HCT116 (cell line): ENCODE measurements around the gene DCUN1D1. TPM values are rescaled to one million over a fixed set of nuclear protein-coding genes. Genes with fewer than 3 reads are reported as not detected.

Experiments used
- ATAC-seq: fragments of 200-7000 bp; cut with Tn5 transposase; 2 replicates; pipeline ENCODE4 v1.9.1; 2020; ENCODE audit warnings: mild to moderate bottlenecking, moderate library complexity
- BruUV-seq: library from RNA; stranded (reverse); fragments of 400-500 nt; replicated peaks from 2 replicates; lab custom pipeline; 2021; lab: Mats Ljungman, UMichigan
- CTCF ChIA-PET: fragments of 300-600 bp; sonication (Branson Sonifier 250); formaldehyde crosslinking; loops from one replicate; lab custom pipeline; 2021; ENCODE audit warnings: antibody characterized with exemption; lab: Charles Lee
- POLR2A ChIA-PET: fragments of 300-600, 350-600 bp; sonication (Branson Sonifier 250); formaldehyde crosslinking; loops from one replicate; lab custom pipeline; 2021; ENCODE audit warnings: antibody characterized with exemption; lab: Charles Lee
- RAD21 ChIA-PET, 2 experiments: fragments of 300-600 bp; sonication (Branson Sonifier 250); formaldehyde crosslinking; loops; one replicate each; lab custom pipeline; 2023; ENCODE audit warnings: low total read pairs in 2 of 2; ENCODE audit not compliant: uncharacterized antibody in 2 of 2, unreplicated experiment in 2 of 2, low non-redundant PET in 1 of 2; lab: Charles Lee
- DNase-seq: peaks from one replicate; pipeline ENCODE4 v3.0.0-alpha.2; 2010; ENCODE audit warnings: low read depth, low spot score
- H2AFZ ChIP-seq: fragments of 200-600 bp; shearing (Covaris generic), sonication (generic); 2 replicates; pipeline ENCODE4 v1.6.1; 2017; ENCODE audit warnings: low read depth, mixed run types, mixed read lengths, antibody characterized with exemption, low read length; ENCODE audit not compliant: poor library complexity, severe bottlenecking
- H3K27ac ChIP-seq: 2 replicates; pipeline ENCODE4 v1.5.1; 2012; ENCODE audit warnings: low read depth, low read length
- H3K27me3 ChIP-seq: fragments of 200-600 bp; sonication (generic); 2 replicates; pipeline ENCODE4 v1.6.1; 2016; ENCODE audit warnings: mixed run types, low read length, mixed read lengths; ENCODE audit not compliant: insufficient read depth
- H3K36me3 ChIP-seq, 2 experiments: fragments of 200-500 bp in 1 of 2; fragments of 200-600 bp in 1 of 2; sonication (Bioruptor generic) in 1 of 2; sonication (generic) in 1 of 2; 2 replicates each; pipeline versions ENCODE4 v1.5.1 to v1.6.1; 2014 to 2016; ENCODE audit warnings: low read length in 2 of 2, inconsistent platforms in 1 of 2, mixed read lengths in 1 of 2, mixed run types in 1 of 2; ENCODE audit not compliant: insufficient read depth in 2 of 2, control insufficient read depth in 1 of 2
- H3K4me1 ChIP-seq, 2 experiments: fragments of 200-600 bp in 1 of 2; sonication (generic) in 1 of 2; 2 replicates each; pipeline versions ENCODE4 v1.5.1 to v1.6.1; 2012 to 2017; ENCODE audit warnings: low read length in 2 of 2, inconsistent platforms in 1 of 2, mild to moderate bottlenecking in 1 of 2, mixed read lengths in 1 of 2, mixed run types in 1 of 2, moderate library complexity in 1 of 2; ENCODE audit not compliant: insufficient read depth in 2 of 2, control insufficient read depth in 1 of 2
- H3K4me2 ChIP-seq: fragments of 200-600 bp; sonication (generic); 2 replicates; pipeline ENCODE4 v1.6.1; 2017; ENCODE audit warnings: mixed run types, low read length, mixed read lengths
- H3K4me3 ChIP-seq, 2 experiments: fragments of 200-600 bp in 1 of 2; sonication (generic) in 1 of 2; replicated peaks in 1 of 2; 2 replicates each; pipeline ENCODE4 v1.5.1; 2011 to 2016; ENCODE audit warnings: low read length in 2 of 2, control low read depth in 1 of 2, low read depth in 1 of 2, mild to moderate bottlenecking in 1 of 2, mixed read lengths in 1 of 2, mixed run types in 1 of 2
- H3K79me2 ChIP-seq: fragments of 200-600 bp; sonication (generic); 2 replicates; pipeline ENCODE4 v1.6.1; 2017; ENCODE audit warnings: mild to moderate bottlenecking, mixed run types, low read length, moderate library complexity, mixed read lengths; ENCODE audit not compliant: insufficient read depth
- H3K9ac ChIP-seq: fragments of 200-600 bp; sonication (generic); 2 replicates; pipeline ENCODE4 v1.6.1; 2016; ENCODE audit warnings: low read length, mixed read lengths
- H3K9me2 ChIP-seq: fragments of 200-600 bp; sonication (generic), shearing (Covaris generic); 2 replicates; pipeline ENCODE4 v1.6.1; 2017; ENCODE audit warnings: mixed run types, mild to moderate bottlenecking, moderate library complexity; ENCODE audit not compliant: insufficient read depth
- H3K9me3 ChIP-seq, 2 experiments: fragments of 200-500 bp in 1 of 2; fragments of 200-600 bp in 1 of 2; sonication (Bioruptor generic) in 1 of 2; sonication (generic) in 1 of 2; 2 replicates each; pipeline ENCODE4 v1.6.1; 2014 to 2017; ENCODE audit warnings: low read length in 2 of 2, mixed read lengths in 2 of 2, inconsistent platforms in 1 of 2, low read depth in 1 of 2, mild to moderate bottlenecking in 1 of 2, mixed run types in 1 of 2, moderate library complexity in 1 of 2; ENCODE audit not compliant: control insufficient read depth in 1 of 2, insufficient read depth in 1 of 2
- H4K20me1 ChIP-seq: fragments of 200-600 bp; sonication (generic), shearing (Covaris generic); 2 replicates; pipeline ENCODE4 v1.6.1; 2017; ENCODE audit warnings: mixed run types, mild to moderate bottlenecking, moderate library complexity; ENCODE audit not compliant: insufficient read depth
- ELF1 ChIP-seq: IDR thresholded peaks from 2 replicates; pipeline ENCODE4 v1.6.1; 2012; ENCODE audit warnings: low read depth, borderline replicate concordance
- EZH2phosphoT487 ChIP-seq: fragments of 200-600 bp; IDR thresholded peaks from 2 replicates; pipeline ENCODE4 v1.6.1; 2018; ENCODE audit warnings: antibody characterized with exemption, borderline replicate concordance
- FOSL1 ChIP-seq: IDR thresholded peaks from 2 replicates; pipeline ENCODE4 v1.6.1; 2012; ENCODE audit warnings: low read depth
- POLR2A ChIP-seq: IDR thresholded peaks from 2 replicates; pipeline ENCODE4 v1.7.0; 2011; ENCODE audit warnings: borderline replicate concordance; ENCODE audit not compliant: insufficient read depth, insufficient read length; ENCODE audit errors: extremely low read depth
- RAD21 ChIP-seq: IDR thresholded peaks from 2 replicates; pipeline ENCODE4 v1.6.1; 2012; ENCODE audit warnings: low read depth, mild to moderate bottlenecking
- SIN3A ChIP-seq: IDR thresholded peaks from 2 replicates; pipeline ENCODE4 v1.6.1; 2012; ENCODE audit warnings: low read depth
- ZFX ChIP-seq: fragments of 450-650 bp; IDR thresholded peaks from 2 replicates; pipeline ENCODE4 v1.6.1; 2017
- intact Hi-C: fragments of 100-400 bp; cut with micrococcal nuclease; formaldehyde crosslinking; loops from 2 replicates; pipeline ENCODE4 v1.10.0; 2022
- total RNA-seq: library from RNA; stranded (reverse); gene quantifications from one replicate; pipeline ENCODE4 v1.2.1, GENCODE V29; 2021; ENCODE audit not compliant: unreplicated experiment
- TF ChIP-seq, protein P1 (sequence below), 3 experiments: fragments of 200-600 bp in 1 of 3; sonication (generic) in 1 of 3; IDR thresholded peaks in 2 of 3; conservative IDR thresholded peaks in 1 of 3; 2 replicates each; pipeline ENCODE4 v1.5.1; 2012 to 2017; ENCODE audit warnings: low read depth in 2 of 3, low read length in 2 of 3, antibody characterized with exemption in 1 of 3, borderline replicate concordance in 1 of 3, control low read depth in 1 of 3, mild to moderate bottlenecking in 1 of 3, mixed read lengths in 1 of 3, mixed run types in 1 of 3, moderate library complexity in 1 of 3; ENCODE audit not compliant: insufficient read depth in 1 of 3
- TF ChIP-seq, protein P2 (sequence below): IDR thresholded peaks from 2 replicates; pipeline ENCODE4 v1.6.1; 2012; ENCODE audit warnings: low read depth

Gene DCUN1D1
- total RNA-seq, 1 experiment from 2014 or later, result 46.9 TPM

DNA sequence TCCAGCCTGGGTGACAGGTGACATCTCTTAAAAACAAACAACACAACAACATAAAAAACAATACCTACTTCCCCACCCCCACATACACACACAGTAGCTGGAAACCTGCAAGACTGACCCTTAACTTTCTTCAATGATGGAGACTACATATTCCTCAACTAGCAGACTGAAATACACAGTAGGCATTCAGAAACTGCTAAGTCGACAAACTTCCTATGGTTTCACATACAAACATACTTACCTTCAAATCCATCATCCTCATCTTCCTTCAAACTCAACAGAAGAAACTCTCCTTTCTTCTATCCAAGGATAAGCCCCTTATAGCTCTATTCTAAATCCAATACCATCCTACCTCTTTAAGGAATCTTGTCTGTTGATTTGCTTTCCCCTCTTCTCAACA is 30.6 kb downstream of the DCUN1D1 start:
- TF ChIP-seq FOSL1, result no peak
- POLR2A ChIA-PET, result no interaction called here
- intact Hi-C loops, result no loop called here
- DNase-seq (no peak), ATAC-seq (no peak)
- Histone ChIP-seq H3K4me1 (no peaks in the 10 kb centered on the region), H3K36me3 (peaks cover 12 to 14% of the 10 kb centered on the region in 2 experiments; a peak in 3 of 4 replicates), H3K4me3 (no peak overlapping the region), H3K9me2 (no peaks in the 10 kb centered on the region), H3K9me3 (no peaks in the 10 kb centered on the region), H3K9ac (no peak overlapping the region), H2AFZ (no peak overlapping the region), H3K27me3 (no peaks in the 10 kb centered on the region), H3K27ac (no peak overlapping the region), H3K4me2 (no peak overlapping the region), H4K20me1 (no peaks in the 10 kb centered on the region), H3K79me2 (no peaks in the 10 kb centered on the region)
- RAD21 ChIA-PET, result no interaction called here
- CTCF ChIA-PET, result no interaction called here
- no TSS peak for BruUV-seq

DNA sequence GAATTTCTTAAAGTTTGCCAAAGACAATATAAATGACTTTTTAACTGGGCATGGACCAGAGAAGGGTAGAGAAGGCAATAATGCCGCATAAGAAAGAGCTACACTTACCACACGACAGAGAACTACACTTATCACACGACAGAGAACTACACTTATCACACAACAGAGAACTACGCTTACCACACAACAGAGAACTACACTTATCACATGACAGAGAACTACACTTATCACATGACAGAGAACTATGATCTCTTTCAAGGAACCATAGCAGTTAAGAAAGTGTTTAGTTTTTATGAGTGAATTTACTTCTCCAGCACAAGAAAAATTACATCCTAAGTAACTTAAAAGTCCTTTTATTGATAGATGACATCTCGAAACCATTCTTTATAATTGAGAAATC is 32.0 kb downstream of the DCUN1D1 start:
- ATAC-seq, result no peak
- ChIA-PET RAD21 (no interaction called here), CTCF (no interaction called here)

DNA sequence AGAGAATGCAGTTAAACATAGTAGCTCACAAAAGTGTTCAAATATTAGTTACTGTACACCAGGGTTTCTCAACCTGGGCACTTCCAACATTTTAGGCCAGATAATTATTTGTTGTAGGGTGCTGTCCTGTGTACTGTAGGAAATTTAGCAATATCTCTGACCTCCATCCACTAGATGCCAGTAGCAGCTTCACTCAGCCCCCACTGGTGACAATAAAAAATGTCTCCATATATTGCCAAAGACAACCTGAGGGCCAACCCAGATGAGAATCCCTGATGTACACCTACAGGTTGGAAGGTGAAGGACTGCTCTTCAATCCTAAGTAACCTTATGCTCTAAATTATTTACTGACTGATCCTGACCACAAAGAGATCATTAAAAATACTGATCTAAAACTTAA is 32.5 kb downstream of the DCUN1D1 start:
- H3K4me2 ChIP-seq, result no peak overlapping the region
- no peaks in the 10 kb centered on the region for H3K4me1 ChIP-seq
- H3K27ac ChIP-seq, result no peak overlapping the region
- H3K4me3 ChIP-seq, result no peak overlapping the region
- no peak overlapping the region for H3K9ac ChIP-seq
- no peaks in the 10 kb centered on the region for H4K20me1 ChIP-seq
- H3K79me2 ChIP-seq, result no peaks in the 10 kb centered on the region
- no peak overlapping the region for H2AFZ ChIP-seq
- H3K9me3 ChIP-seq, result no peaks in the 10 kb centered on the region
- H3K27me3 ChIP-seq, result no peaks in the 10 kb centered on the region
- H3K9me2 ChIP-seq, result no peaks in the 10 kb centered on the region
- no TSS peak for BruUV-seq
- intact Hi-C loops, result no loop called here
- POLR2A ChIA-PET, result no interaction called here
- H3K36me3 ChIP-seq, result peaks cover 12 to 16% of the 10 kb centered on the region in 2 experiments; a peak in 3 of 4 replicates
- DNase-seq (peak; percentile 13), ATAC-seq (peak; percentile 86)
- CTCF ChIA-PET, result no interaction called here
- RAD21 ChIA-PET, result no interaction called here
- TF ChIP-seq EZH2phosphoT487 (no peak), ZFX (no peak), RAD21 (peak; percentile 22; the same call in 1 of the 2 replicates), ELF1 (no peak)
- TF ChIP-seq, protein P1, sequence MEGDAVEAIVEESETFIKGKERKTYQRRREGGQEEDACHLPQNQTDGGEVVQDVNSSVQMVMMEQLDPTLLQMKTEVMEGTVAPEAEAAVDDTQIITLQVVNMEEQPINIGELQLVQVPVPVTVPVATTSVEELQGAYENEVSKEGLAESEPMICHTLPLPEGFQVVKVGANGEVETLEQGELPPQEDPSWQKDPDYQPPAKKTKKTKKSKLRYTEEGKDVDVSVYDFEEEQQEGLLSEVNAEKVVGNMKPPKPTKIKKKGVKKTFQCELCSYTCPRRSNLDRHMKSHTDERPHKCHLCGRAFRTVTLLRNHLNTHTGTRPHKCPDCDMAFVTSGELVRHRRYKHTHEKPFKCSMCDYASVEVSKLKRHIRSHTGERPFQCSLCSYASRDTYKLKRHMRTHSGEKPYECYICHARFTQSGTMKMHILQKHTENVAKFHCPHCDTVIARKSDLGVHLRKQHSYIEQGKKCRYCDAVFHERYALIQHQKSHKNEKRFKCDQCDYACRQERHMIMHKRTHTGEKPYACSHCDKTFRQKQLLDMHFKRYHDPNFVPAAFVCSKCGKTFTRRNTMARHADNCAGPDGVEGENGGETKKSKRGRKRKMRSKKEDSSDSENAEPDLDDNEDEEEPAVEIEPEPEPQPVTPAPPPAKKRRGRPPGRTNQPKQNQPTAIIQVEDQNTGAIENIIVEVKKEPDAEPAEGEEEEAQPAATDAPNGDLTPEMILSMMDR (IDR thresholded peaks at IDR 0.05 in 2 of 3, conservative IDR thresholded peaks at IDR 0.05 in 1 of 3; ENCODE audit: borderline replicate concordance in 1 of 3, insufficient read depth in 1 of 3, low read depth in 2 of 3, low read length in 2 of 3), result peak; percentile 14 to 56 (median 37); a peak in 2 of 6 replicates
- TF ChIP-seq, protein P2, sequence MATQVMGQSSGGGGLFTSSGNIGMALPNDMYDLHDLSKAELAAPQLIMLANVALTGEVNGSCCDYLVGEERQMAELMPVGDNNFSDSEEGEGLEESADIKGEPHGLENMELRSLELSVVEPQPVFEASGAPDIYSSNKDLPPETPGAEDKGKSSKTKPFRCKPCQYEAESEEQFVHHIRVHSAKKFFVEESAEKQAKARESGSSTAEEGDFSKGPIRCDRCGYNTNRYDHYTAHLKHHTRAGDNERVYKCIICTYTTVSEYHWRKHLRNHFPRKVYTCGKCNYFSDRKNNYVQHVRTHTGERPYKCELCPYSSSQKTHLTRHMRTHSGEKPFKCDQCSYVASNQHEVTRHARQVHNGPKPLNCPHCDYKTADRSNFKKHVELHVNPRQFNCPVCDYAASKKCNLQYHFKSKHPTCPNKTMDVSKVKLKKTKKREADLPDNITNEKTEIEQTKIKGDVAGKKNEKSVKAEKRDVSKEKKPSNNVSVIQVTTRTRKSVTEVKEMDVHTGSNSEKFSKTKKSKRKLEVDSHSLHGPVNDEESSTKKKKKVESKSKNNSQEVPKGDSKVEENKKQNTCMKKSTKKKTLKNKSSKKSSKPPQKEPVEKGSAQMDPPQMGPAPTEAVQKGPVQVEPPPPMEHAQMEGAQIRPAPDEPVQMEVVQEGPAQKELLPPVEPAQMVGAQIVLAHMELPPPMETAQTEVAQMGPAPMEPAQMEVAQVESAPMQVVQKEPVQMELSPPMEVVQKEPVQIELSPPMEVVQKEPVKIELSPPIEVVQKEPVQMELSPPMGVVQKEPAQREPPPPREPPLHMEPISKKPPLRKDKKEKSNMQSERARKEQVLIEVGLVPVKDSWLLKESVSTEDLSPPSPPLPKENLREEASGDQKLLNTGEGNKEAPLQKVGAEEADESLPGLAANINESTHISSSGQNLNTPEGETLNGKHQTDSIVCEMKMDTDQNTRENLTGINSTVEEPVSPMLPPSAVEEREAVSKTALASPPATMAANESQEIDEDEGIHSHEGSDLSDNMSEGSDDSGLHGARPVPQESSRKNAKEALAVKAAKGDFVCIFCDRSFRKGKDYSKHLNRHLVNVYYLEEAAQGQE, result no peak

More for the DNA sequence above, 32.0 kb downstream of the DCUN1D1 start:
- no peaks in the 10 kb centered on the region for H3K79me2 ChIP-seq
- H3K36me3 ChIP-seq, result peaks cover 12 to 16% of the 10 kb centered on the region in 2 experiments; a peak in 3 of 4 replicates
- DNase-seq, result no peak
- no peak overlapping the region for H3K9ac ChIP-seq
- no peak for TF ChIP-seq SIN3A
- TF ChIP-seq POLR2A, result no peak
- H3K27me3 ChIP-seq, result no peaks in the 10 kb centered on the region
- H4K20me1 ChIP-seq, result no peaks in the 10 kb centered on the region
- no peaks in the 10 kb centered on the region for H3K4me1 ChIP-seq
- no peak overlapping the region for H3K27ac ChIP-seq
- no peak overlapping the region for H3K4me2 ChIP-seq
- H3K9me2 ChIP-seq, result no peaks in the 10 kb centered on the region
- BruUV-seq, result no TSS peak
- POLR2A ChIA-PET, result no interaction called here
- H3K9me3 ChIP-seq, result no peaks in the 10 kb centered on the region
- intact Hi-C loops, result no loop called here
- H2AFZ ChIP-seq, result no peak overlapping the region
- H3K4me3 ChIP-seq, result no peak overlapping the region
